ENCODE measurements around the gene MERTK. TPM values are rescaled to one million over a fixed set of nuclear protein-coding genes. Genes with fewer than 3 reads are reported as not detected.

The MERTK gene
- total RNA-seq, 4 donors from 2014 or later = 29.4 to 63.0 (median 48.6) TPM

DNA sequence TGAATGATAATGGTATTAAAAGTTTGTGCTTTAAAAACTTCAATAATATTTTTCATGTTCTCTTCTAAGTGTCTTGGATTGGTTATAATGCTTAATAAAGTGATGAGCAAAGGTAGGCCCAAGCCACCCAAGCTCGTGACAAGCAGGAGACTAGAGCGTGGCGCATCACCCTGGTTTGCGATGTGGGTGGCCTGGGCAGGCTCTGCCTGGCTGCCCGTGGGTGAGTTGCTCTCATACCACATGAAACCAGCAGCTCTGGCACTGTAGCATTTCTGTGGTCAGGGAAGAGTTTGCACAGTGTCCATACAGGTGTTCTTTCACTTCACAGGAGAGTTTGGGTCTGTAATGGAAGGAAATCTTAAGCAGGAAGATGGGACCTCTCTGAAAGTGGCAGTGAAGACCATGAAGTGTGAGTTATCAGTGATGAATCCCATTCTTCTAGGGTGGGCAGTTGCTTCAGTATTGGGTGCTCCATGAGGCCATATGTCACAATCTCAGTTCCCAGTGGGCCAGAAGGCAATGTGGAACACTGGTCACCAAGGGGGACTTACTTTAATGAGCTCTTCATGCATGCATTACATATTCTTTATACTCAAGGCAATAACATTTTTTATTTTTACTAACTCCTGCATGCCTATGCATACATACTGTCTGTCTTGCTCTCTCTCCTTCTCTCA, 105.3 kb downstream of the MERTK start:
- ATAC-seq (ENCODE audit: low FRiP score) (no peak), DNase-seq (ENCODE audit: low spot score) (no peak)
- TF ChIP-seq, protein P1, sequence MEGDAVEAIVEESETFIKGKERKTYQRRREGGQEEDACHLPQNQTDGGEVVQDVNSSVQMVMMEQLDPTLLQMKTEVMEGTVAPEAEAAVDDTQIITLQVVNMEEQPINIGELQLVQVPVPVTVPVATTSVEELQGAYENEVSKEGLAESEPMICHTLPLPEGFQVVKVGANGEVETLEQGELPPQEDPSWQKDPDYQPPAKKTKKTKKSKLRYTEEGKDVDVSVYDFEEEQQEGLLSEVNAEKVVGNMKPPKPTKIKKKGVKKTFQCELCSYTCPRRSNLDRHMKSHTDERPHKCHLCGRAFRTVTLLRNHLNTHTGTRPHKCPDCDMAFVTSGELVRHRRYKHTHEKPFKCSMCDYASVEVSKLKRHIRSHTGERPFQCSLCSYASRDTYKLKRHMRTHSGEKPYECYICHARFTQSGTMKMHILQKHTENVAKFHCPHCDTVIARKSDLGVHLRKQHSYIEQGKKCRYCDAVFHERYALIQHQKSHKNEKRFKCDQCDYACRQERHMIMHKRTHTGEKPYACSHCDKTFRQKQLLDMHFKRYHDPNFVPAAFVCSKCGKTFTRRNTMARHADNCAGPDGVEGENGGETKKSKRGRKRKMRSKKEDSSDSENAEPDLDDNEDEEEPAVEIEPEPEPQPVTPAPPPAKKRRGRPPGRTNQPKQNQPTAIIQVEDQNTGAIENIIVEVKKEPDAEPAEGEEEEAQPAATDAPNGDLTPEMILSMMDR (IDR thresholded peaks at IDR 0.05) = no peak

DNA sequence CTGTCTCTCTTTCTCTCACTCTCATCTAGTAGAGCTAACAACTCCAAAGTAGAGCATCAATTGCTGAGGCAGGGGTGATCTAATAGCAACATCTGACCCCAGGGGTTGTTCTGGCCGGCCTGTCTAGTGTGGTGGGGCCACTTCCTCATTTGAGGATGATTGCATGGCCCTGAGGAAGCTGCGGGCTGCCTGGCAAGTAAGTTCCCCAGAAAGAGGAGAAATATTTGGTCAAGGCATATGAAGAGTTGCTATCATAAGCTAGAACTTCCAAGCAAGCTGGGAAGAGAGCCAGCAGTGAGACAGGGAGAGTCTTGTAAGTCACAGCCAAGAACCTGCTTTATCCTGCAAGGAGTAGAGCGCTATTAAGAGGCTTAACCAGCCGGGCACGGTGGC, 105.8 kb downstream of the MERTK start:
- TF ChIP-seq, protein P1 (IDR thresholded peaks at IDR 0.05) = no peak
- ATAC-seq (ENCODE audit: low FRiP score) (no peak), DNase-seq (ENCODE audit: low spot score) (no peak)

DNA sequence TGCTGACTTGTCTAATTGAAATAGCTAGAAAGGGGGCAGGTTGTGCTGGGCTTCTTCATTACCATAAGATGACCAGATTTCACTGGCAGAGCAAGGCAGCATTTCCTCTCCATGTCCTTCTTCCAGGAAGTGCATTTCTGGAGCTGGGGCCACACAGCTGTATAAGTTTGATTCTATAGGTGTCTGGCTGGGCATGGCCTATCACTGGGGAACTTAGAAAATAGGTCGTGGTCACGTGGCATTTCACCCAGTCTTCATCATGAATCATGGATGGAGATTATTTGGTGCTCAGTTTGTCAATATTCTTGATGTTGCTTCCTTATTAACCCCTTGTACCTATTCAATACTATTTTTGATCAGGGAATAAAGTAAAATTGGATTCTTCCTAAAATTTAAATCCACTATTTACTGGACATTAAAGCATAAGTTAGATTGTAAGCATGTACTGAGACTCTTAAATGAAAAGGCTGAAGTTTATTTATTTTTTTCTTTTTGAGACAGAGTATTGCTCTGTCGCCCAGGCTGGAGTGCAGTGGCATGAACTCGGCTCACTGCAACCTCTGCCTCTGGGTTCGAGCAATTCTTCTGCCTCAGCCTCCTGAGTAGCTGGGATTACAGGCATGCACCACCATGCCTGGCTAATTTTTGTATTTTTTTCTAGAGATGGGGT, 107.1 kb downstream of the MERTK start:
- TF ChIP-seq, protein P1 (IDR thresholded peaks at IDR 0.05) = no peak
- no peak for DNase-seq (ENCODE audit: low spot score)
- no peak for ATAC-seq (ENCODE audit: low FRiP score)

DNA sequence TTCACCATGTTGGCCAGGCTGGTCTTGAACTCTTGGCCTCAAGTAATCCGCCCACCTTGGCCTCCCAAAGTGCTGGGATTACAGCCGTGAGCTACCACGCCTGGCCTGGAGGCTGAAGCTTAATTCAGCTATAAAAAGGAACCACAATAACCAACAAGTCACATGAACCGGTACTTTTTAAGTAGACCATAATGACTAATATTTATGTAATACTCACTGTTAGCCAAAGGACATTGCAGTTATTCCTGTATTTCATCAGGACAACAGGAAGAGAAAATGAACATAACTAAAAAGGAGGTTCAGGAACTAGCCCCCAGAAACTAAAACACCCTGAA, 107.6 kb downstream of the MERTK start:
- ATAC-seq (ENCODE audit: low FRiP score) (no peak), DNase-seq (ENCODE audit: low spot score) (no peak)
- TF ChIP-seq, protein P1 (IDR thresholded peaks at IDR 0.05) = no peak

DNA sequence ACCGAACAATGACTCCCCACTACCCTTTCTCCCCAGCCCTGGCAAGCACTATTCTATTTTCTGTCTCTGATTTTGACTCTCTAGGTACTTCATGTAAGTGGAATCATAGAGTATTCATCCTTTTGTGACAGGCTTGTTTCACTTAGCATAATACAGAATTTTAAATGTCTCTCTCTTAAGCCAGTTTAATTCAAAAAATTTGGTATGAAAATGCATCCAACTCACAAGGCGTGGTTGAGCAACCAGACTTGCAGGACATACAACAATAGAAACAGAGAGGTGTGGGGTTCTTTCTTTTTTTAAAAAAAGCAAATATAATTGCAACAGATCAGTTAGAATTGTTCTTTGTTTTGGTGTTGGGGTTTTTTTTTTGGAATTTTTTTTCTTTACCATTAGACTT, 109.1 kb downstream of the MERTK start:
- DNase-seq (ENCODE audit: low spot score) (no peak), ATAC-seq (ENCODE audit: low FRiP score) (no peak)
- TF ChIP-seq, protein P1 (IDR thresholded peaks at IDR 0.05) = no peak

DNA sequence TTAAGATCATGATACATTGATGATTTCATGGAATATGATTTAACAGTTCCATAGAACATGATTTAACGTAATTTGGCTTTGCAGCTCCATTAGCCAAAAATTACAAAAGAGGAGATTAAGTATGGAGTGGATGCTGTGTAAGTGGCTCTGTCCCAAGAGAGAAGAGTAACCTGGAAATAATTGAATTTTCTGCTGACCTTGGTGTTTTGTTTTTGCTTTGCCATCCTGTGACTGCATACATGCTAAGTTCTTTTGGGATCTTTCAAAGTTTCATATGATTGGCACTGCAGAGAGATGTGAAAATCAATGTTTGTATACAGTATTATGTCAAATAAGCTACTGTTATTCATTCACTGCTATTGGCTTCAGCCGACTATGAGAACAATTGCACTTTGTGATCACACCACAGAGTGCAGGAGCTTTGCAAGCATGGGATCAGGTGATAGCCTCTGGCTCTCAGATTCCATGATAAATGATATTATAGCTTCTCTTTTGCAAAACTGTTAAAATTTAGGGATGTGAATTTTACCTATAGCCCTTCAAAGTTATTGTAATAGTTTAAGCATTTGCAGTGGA, 110.6 kb downstream of the MERTK start:
- no peak for ATAC-seq (ENCODE audit: low FRiP score)
- DNase-seq (ENCODE audit: low spot score) = no peak
- TF ChIP-seq, protein P1 (IDR thresholded peaks at IDR 0.05) = no peak

DNA sequence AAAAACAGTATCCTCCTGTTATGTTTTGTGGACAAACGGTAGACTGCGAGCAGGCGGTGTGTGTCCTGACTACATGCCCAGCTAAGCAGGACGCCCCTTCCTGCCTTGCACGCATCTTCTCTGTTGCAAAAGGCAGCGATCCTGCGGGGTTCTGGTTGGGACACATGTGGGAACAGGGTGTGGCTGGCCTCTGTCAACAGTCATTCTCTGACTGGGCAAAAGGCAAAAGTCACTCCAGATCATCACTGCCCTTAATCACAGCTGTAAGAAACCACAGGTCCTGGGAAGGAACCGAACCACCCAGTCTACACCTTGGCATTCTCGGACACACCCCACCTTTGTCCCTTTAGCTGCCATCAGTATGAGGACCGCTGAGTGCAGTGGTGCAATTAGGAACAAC, 112.3 kb downstream of the MERTK start:
- DNase-seq (ENCODE audit: low spot score) (no peak), ATAC-seq (ENCODE audit: low FRiP score) (no peak)
- TF ChIP-seq, protein P1 (IDR thresholded peaks at IDR 0.05) = no peak
